NT2/D1 (cell line): Measurements from ENCODE around the gene TMC8.
A peak's percentile ranks its signal among the peaks of the same experiment; 100 is the strongest.

ENCODE experiments used
- DNase-seq: peaks from one replicate; pipeline ENCODE4 v3.0.0-alpha.2; 2011; ENCODE audit warnings: low read depth, low spot score
- H3K27me3 ChIP-seq: 2 replicates; pipeline ENCODE4 v1.6.0; 2011; ENCODE audit warnings: mild to moderate bottlenecking; ENCODE audit not compliant: insufficient read length, insufficient read depth
- H3K36me3 ChIP-seq: 2 replicates; pipeline ENCODE4 v1.6.1; 2011; ENCODE audit warnings: mild to moderate bottlenecking, low read length, mixed read lengths; ENCODE audit not compliant: insufficient read depth, insufficient read length
- H3K4me1 ChIP-seq: 2 replicates; pipeline ENCODE4 v1.5.1; 2011; ENCODE audit not compliant: insufficient read depth, insufficient read length
- H3K4me3 ChIP-seq: 2 replicates; pipeline ENCODE4 v1.5.1; 2011; ENCODE audit warnings: low read depth; ENCODE audit not compliant: insufficient read length
- H3K9ac ChIP-seq: 2 replicates; pipeline ENCODE4 v1.6.0; 2011; ENCODE audit warnings: low read depth; ENCODE audit not compliant: insufficient read length
- H3K9me3 ChIP-seq: 2 replicates; pipeline ENCODE4 v1.5.1; 2011; ENCODE audit warnings: mild to moderate bottlenecking, low read length; ENCODE audit not compliant: insufficient read depth
- SUZ12 ChIP-seq: IDR thresholded peaks from 2 replicates; pipeline ENCODE4 v1.6.1; 2011; ENCODE audit not compliant: insufficient read length, insufficient read depth; ENCODE audit errors: extremely low read depth
- YY1 ChIP-seq: IDR thresholded peaks from 2 replicates; pipeline ENCODE4 v1.6.1; 2011; ENCODE audit not compliant: insufficient read length, insufficient read depth
- ZNF274 ChIP-seq: IDR thresholded peaks from 2 replicates; pipeline ENCODE4 v1.6.1; 2011; ENCODE audit warnings: mild to moderate bottlenecking, low read depth, low read length

Gene TMC8

DNA sequence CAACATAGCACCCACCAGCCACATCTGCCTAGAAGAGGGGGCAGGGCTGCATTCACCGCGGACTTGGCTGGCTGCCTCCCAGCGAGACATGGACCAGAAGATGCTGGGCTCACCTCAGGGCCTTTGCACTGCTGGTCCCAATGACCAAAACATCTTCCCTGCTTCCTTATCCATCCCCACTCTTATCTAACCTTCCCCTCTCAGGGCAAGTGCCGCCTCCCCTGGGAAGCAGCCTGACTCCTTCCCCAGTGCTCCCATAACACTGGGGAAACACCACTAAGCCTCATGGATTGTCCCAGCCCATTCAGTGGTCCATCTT, 7.7 kb upstream of the TMC8 start:
- H3K4me1 ChIP-seq: peaks cover 31% of the 10 kb centered on the region
- H3K9me3 ChIP-seq: no peaks in the 10 kb centered on the region
- no peaks in the 10 kb centered on the region for H3K27me3 ChIP-seq
- peaks cover 73% of the 10 kb centered on the region for H3K36me3 ChIP-seq
- H3K9ac ChIP-seq: no peak overlapping the region
- DNase-seq: no peak
- H3K4me3 ChIP-seq: no peak overlapping the region
- TF ChIP-seq SUZ12 (no peak), ZNF274 (no peak), YY1 (no peak)

DNA sequence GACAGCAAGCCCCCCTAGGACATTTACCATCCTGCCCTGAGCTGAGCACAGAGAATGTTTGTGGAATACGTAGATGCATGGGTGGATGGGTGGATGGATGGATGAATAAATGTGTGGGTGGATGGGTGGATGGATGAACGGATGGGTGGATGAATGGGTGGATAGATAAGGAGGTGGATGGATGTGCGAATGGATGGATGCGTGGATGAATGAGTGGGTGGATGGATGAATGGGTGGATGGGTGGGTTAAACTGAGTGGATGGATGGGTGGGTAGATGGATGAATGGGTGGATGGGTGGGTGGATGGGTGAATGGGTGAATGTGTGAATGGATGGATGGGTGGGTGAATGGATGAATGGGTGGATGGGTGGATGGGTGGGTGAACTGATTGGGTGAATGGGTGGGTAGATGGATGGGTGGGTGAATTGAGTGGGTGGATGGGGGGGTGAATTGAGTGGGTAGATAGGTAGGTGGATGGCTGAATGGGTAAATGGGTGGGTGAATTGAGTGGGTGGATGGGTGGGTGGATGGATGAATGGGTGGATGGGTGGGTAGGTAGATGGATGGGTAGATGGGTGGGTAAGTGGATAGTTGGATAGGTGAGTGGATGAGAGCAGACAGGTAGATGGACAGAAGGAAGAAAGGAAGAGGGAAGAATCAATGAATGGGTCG, 7.2 kb upstream of the TMC8 start:
- H3K9ac ChIP-seq: no peak overlapping the region
- H3K4me3 ChIP-seq: no peak overlapping the region
- TF ChIP-seq YY1 (no peak), SUZ12 (no peak), ZNF274 (no peak)
- H3K27me3 ChIP-seq: no peaks in the 10 kb centered on the region
- peaks cover 31% of the 10 kb centered on the region for H3K4me1 ChIP-seq
- DNase-seq: no peak
- peaks cover 73% of the 10 kb centered on the region for H3K36me3 ChIP-seq
- no peaks in the 10 kb centered on the region for H3K9me3 ChIP-seq

DNA sequence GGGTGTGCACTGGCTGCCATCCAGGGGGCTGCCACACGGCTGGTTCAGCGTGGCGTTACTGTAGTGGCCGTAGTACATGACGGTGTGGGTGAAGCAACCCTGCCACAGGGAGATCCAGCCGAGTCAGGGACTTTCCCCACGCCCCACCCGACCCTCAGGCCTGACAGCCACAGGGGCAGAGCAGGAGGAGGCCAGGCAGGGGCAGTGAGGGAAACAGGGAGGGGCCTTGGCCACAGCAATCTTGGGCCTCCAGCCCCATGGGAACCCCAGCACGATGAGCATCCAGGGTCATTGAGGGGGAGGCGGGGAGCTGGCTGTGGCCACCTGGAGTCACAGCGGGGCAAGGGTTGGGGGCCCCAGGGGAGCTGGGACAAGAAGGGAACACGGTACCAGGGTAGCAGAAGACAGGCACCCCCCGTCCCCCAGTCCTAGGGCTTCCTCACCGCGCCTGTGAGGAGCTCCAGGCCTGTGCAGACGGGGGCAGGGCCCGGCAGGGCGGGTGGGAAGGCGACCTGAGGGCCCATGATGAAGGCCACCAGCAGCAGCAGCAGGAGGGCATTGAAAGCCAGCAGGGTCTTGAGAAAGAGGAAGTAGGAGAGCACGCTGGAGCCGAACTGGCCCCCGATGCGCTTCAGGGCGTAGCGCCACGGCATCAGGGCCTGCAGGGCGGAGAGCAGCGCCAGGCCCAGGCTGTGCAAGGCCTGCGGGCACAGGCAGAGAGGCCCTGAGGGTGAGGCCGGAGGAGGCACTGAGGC, 6.3 kb upstream of the TMC8 start:
- no peaks in the 10 kb centered on the region for H3K27me3 ChIP-seq
- no peak for DNase-seq
- H3K4me3 ChIP-seq: no peak overlapping the region
- no peaks in the 10 kb centered on the region for H3K9me3 ChIP-seq
- H3K36me3 ChIP-seq: peaks cover 65% of the 10 kb centered on the region
- H3K9ac ChIP-seq: peak overlapping the region; percentile 63
- peaks cover 31% of the 10 kb centered on the region for H3K4me1 ChIP-seq
- TF ChIP-seq YY1 (no peak), SUZ12 (no peak)

DNA sequence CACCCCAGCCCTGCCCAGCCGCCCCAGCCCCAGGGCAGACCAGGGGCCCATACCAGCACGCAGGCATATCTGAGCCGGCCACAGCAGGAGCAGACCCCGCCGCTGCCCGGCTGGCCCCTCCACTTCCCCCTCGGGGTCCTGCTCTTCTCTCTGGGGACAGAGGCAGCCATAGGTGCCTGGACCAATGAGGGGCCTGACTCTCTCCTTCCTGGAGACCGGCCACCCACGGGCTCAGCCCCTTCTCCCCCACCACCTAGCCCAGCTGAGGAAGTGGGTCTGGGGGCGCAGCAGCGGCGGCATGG, 5.8 kb upstream of the TMC8 start:
- peak overlapping the region; percentile 63 for H3K9ac ChIP-seq
- H3K9me3 ChIP-seq: no peaks in the 10 kb centered on the region
- H3K4me3 ChIP-seq: no peak overlapping the region
- H3K4me1 ChIP-seq: peaks cover 34% of the 10 kb centered on the region
- no peak for DNase-seq
- H3K36me3 ChIP-seq: peaks cover 62% of the 10 kb centered on the region
- TF ChIP-seq YY1 (no peak), SUZ12 (no peak), ZNF274 (no peak)
- no peaks in the 10 kb centered on the region for H3K27me3 ChIP-seq

DNA sequence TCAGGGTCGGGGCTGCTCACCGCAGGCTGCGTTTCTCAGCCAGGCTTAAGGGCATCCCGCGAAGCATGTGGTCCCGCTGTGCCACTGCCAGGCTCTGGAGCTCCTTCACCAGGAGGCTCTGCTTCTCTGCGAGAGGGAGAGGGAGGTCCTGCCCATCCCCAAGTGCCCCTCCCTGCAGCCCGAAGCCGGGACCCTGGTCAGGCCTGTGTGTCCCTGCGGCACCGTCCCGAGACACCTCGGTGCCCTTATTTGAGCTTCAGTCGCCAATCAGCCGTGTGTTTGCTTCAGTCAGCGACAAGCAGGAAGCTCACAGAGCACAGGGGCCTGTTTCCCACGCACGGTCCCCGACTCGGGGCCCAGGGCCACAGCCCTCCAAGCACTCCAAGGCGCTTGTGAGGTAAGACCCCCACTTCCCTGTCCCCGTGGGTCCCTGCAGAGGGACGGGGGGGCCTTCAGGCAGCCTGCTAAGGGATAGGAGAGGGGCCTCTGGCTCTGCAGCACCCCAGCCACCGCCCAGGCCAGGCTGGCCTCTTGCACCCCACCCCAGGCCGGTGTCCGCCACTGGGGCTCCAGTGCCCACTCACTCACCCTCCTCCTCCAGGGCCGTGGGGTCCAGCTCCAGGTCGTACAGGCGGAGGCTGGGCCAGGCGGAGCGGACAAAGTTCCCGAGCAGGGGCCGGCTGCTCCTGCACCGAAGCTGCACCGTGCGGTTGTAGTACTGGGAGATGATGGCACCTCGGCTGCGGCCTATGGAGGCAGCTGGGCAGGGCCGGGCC, 5.2 kb upstream of the TMC8 start:
- peaks cover 37% of the 10 kb centered on the region for H3K4me1 ChIP-seq
- no peaks in the 10 kb centered on the region for H3K27me3 ChIP-seq
- no peak for DNase-seq
- no peaks in the 10 kb centered on the region for H3K9me3 ChIP-seq
- peaks cover 61% of the 10 kb centered on the region for H3K36me3 ChIP-seq
- TF ChIP-seq ZNF274 (no peak), SUZ12 (no peak), YY1 (no peak)
- H3K4me3 ChIP-seq: no peak overlapping the region
- peak overlapping the region; percentile 63 for H3K9ac ChIP-seq

DNA sequence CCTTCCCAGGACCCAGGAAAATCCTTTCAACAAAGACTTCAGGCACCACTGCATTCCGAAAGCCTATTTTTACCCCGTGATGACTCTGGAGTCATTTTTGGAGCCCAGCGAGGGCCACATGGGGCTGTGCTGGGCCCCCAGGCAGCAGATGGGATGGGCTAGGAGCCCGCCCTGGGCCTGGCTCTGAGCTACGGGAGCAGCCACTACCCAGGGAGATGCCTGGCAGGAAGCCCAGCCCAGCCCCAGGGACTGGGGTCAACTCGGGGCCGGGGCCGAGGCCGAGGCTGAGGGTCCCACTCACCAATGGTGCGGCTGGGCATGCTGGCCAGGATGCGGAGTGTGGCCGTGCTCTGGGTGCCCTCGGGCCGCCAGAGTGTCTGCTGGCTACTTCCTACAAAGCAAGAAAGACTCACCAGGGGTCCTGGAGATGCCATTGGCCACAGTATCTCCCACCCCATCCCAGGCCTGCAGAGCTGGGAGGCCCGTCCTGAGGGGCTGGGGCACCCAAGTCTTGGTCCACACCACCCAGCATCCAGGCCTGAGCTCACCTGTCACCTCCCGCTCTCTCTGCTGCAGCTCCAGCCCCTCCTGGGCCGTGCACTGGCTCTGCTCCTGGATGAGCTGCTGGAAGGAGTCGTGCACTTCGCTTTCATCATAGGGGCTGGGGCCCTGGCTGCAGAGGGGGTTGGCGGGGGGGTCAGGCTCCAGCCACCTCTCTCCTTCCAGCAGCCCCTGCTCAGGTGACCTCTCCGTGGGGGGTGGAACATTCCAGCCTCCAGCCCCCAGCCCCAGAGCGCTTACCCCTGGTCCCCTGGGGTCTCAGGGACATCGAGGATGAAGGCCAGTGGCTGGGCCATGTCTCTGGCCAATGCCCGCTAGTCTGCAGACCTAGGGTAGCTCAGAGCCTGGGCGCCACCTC, 4.3 kb upstream of the TMC8 start:
- Histone ChIP-seq H3K36me3 (peaks cover 52% of the 10 kb centered on the region), H3K27me3 (peaks cover 9% of the 10 kb centered on the region), H3K9me3 (no peaks in the 10 kb centered on the region), H3K4me3 (peak overlapping the region; percentile 2), H3K9ac (peak overlapping the region; percentile 87), H3K4me1 (peaks cover 40% of the 10 kb centered on the region)
- TF ChIP-seq YY1: no peak
- TF ChIP-seq SUZ12: no peak
- no peak for TF ChIP-seq ZNF274
- DNase-seq: no peak

DNA sequence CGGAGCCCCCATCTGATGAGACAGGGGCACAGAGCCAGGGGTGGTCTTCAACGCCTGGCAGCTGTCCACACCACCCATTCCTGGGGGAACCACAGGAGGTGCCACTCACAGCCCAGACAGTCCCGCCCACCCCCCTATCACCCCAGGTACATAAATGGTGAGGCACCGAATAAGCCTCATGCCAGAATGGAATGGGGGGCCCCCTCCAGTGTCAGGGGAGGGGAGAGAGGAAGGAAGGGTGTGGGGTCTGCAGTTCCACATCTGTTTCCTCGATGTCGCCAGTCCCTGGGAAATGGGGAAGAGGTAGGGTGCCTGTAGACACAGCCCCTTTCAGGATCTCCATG, 3.7 kb upstream of the TMC8 start:
- peaks cover 45% of the 10 kb centered on the region for H3K36me3 ChIP-seq
- H3K9me3 ChIP-seq: no peaks in the 10 kb centered on the region
- TF ChIP-seq ZNF274 (no peak), SUZ12 (no peak)
- H3K4me3 ChIP-seq: peak overlapping the region; percentile 77
- peaks cover 40% of the 10 kb centered on the region for H3K4me1 ChIP-seq
- H3K27me3 ChIP-seq: peaks cover 15% of the 10 kb centered on the region
- DNase-seq: no peak
- peak overlapping the region; percentile 87 for H3K9ac ChIP-seq
